Islet of Langerhans (tissue), 1 donor: ENCODE data around the gene IL7R.

Source experiments
- FAIRE-seq: peaks from one replicate; lab custom pipeline; 2011; peaks lifted over from hg19 to GRCh38; lab: Jason Lieb, UNC

IL7R gene, protein sequence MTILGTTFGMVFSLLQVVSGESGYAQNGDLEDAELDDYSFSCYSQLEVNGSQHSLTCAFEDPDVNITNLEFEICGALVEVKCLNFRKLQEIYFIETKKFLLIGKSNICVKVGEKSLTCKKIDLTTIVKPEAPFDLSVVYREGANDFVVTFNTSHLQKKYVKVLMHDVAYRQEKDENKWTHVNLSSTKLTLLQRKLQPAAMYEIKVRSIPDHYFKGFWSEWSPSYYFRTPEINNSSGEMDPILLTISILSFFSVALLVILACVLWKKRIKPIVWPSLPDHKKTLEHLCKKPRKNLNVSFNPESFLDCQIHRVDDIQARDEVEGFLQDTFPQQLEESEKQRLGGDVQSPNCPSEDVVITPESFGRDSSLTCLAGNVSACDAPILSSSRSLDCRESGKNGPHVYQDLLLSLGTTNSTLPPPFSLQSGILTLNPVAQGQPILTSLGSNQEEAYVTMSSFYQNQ

DNA sequence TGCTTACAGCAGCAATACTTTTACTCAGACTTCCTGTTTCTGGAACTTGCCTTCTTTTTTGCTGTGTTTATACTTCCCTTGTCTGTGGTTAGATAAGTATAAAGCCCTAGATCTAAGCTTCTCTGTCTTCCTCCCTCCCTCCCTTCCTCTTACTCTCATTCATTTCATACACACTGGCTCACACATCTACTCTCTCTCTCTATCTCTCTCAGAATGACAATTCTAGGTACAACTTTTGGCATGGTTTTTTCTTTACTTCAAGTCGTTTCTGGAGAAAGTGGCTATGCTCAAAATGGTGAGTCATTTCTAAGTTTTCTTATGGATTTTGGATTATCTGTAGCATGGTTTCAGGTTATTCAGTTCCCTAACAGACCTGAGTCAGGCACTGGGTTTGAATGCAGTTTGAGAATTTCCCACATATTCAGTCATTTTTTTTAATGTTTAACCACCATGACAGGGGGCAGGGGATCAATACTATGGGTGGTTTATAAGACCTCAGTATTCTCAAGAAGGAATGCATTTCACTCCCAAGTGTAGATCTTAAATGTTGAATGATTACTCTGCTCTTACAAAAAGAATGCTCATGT lies at the start of gene IL7R:
Gene IL7R (plus strand): TSS at position 127 of the 587 bp plus-strand sequence. CDS start 87 bp downstream, at position 214.
- FAIRE-seq = no peak

DNA sequence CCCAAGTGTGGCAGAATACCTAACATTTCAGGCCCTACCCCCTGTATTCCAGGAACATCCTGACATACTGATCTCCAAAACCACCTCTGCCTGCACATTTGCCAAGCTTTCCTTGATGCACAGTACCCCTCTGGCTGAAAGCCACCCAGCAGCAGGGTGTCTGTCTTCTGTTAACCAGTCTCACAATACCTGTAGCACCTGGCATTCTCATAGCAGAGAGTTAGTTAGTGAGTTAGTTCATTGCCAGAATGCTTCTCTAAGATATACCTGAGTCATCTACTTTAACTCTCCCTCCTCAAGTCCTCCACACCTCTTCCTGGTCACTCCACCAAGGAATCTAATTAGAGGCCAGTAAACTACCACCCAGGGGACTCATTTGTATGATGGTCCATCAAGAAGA lies 46.1 kb upstream of the IL7R start:
- no peak for FAIRE-seq

DNA sequence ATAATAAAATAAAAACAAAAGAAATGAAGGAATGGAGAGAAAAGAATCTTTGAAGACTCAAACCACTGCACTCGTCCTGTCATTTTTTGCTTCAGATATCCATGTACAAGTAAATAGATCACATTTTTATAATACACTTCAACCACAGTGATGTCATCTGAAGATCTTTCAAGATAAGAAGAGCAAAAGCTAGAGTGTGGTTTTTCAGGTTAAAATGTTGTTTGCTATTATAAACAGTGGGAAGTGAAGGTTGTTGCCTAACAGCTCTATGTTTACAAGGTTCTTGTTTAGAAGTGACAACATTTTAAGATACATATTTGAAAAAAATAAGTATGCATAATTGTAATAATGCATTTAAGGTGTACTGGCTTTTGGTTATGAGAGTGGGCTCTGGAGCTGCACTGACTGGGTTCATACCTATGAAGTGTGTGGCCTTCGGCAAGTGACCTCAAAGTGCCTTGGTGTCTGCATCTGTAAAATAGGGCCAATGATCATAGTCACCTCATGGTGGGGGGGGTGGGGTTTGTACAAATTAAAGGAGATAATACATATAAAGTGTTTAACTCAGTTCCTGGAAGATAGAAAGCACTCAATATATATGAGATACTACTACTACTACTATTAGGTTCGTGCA lies 45.5 kb upstream of the IL7R start:
- FAIRE-seq = no peak

DNA sequence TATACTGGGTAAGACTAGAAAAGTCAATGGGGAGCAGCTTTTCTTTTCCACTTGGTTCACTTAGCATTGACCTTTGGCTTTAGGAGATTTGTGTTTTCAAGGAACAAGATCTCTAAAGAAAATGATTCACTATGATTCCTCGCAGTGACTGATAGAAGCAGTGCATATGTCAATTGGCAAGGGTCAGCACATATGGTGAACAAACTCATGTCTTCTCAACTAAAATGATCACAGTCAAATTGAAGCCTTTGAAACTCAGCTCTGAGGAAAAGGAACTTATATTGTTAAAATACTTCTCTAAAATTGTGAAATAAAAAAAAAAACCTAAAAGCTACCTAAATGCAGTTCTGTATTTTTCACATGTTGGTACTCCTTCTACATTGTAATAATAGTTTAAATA lies 43.2 kb upstream of the IL7R start:
- no peak for FAIRE-seq

DNA sequence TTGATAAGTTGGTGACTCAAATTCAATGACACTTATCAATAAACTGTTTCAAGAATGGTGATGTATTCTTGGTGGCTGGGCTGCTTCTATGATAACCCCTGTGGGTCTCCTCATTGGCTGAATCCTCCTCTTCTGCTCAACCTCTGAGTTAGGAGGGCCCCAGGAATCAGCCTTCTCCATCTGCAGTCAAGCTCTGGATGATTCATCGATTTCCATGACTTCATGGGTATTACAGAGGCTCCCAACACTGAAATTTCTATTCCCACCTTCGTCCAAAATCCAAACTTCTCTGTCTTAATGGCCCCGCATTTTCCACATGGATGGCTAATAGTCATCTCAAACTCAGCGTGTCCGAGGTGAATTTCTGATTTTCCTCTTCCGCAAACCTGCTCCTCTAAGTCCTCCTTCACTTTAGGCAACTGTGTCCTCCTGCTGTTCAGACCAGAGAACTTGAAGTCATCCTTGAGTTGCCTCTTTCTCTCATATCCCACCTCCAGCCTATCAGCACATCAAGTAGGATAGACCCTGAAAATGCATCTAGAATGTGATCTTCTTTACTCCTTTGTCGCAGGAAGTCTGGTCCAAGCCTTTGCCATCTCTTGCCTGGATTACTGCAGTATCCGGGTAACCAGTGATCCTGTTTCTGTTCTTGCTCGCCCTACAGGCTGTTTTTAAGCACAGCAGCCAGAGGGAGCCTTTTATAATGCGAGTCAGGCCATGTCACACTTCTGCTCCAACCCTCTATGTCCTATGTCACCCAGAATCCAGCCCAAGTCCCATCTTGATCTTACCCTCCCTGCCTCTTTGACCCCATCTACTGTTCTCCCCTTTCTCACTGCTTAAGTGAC lies 41.4 kb upstream of the IL7R start:
- no peak for FAIRE-seq

DNA sequence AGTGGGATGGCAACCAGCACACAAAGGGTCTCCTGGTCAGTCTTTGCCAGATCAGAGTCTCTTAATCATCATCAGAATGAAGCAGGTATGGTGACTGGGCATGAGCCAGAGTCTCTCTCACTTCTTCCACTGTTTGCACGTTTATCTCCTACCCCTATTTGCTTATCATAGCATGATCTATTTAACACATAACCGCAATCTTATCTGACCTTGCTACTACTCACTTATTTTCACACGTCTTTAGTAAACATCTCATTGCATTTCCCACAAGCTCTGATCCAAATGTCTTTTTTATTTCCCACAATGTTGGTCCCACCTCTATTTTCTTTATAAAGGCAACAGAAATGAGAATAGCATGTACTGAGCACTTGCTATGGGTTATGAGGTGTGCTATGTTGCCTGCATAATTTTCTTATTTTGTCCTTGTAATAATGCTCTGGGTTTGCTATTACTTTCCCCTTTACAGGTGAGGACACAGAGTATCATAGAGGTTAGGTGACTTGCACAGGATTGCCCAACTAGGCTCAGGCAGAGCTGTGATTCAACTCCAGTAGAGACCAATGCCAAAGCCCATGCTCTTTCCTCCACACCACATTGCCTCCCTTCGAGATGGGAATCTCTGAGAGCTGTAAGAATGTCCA lies 39.7 kb upstream of the IL7R start:
- FAIRE-seq = no peak

DNA sequence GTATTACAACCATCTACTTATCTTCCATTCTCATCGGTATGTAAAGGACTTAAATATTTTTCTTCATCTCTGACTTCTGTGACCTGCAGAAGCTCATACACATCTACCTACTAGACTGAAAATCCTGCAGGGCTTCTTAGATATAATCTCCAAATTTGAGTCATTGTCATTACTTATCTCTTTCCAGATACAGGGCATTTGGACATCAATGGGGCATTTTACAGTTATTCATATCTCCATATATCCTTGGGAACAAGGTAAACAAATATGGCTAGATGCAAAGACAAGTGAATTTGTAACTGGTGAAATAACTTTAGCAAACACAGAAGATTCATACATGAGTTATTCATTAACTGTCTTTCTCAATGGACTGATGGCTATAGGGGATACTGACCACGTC lies 37.7 kb upstream of the IL7R start:
- FAIRE-seq = no peak

DNA sequence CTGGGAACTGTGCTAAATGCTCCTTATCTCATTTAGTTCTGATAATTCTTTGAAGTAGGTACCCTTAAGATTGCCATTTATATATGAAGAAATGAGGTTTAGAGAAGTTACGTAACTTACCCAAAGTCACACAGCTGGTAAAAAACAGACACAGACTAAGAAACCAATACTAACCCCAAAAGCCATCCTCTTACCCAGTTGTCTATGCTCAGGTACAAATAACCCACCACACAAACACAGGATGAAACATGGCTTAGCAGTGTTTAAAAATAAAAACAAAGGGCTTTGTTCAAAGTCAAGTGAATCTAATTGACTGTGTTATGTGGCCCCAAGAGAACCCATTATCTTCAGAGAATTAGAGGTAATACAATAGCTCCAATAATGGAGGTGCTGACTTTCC lies 37.0 kb upstream of the IL7R start:
- no peak for FAIRE-seq

DNA sequence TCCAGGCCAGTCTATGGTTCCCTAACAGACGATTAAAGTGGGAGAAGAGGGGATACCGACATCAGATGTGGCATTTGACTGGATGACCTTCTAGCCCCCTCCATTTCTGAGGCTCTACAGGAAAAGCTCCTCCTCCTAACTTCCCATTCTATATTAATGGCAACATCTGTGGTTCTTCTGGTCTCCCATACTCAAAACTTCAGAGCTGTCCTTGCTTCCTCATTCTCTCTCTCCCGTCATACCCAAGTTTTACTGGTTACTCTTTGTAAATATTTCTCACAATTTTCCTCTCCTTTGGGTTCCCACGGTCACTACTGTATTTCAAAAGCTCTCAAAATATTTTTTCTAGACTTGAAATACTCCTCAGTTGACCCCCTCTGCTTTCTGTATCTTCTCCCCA lies 36.0 kb upstream of the IL7R start:
- no peak for FAIRE-seq

DNA sequence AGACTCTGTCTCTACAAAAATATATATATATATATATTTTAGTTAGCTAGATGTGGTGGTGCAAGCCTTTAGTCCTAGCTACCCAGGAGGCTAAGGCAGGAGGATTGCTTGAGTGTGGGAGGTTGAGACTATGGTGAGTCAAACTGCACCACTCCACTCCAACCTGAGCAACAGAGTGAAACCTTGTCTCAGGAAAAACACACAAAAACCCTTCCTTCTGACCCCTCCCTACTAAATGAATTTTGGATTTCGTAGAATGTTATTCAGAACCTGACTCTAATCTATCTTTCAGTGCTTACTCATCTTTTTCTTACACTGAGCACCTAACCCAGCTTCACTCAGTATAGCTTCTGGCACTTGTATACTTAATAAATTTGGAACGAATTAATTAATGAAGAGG lies 35.2 kb upstream of the IL7R start:
- FAIRE-seq = no peak

DNA sequence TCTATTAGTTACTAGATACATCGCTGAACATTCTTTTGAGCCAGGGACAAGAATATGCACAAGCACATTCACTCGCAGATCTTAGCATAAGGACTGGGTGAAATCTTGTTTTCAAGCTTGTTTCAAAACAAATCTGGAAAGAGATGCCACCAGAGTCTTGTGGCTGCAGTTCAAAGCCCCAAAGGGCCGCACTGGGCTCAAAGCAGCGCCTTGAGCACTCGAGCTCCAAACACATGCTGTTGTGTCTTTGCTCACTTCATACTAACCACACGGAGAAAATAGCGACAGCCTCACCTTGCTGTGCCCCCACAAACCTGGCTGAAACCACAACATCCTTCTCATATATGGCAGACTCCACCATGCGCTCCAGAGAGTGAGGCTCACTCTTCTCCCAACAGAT lies 34.2 kb upstream of the IL7R start:
- FAIRE-seq = no peak

DNA sequence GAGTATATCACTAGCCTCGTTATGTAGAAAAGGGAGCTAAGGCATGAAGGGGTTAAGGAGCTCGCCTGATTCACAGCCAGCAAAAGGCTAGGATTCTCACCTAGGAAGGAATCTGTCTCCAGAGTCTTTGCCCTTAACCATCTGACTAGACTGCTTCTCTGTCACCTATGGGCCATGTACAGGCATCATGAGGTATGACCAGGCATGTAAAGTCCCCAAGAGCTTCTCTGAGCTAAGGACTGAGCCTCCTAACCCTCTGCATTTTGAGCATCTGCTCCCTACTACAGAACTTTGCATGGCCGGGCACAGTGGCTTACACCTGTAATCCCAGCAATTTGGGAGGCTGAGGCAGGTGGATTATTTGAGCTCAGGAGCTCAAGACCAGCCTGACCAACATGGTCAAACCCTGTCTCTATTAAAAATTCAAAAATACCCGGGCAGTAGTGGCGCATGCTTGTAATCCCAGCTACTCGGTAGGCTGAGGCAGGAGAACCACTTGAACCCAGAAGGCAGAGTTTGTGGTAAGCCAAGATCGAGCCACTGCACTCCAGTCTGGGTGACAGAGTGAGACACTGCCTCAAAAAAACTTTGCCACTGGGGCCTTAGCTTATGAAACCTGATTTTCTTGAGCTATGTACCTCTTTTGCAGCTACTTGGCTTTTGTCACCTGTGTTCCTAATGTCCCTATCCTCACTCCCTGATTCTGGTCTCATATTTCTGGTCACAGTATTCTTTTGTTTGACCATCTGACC lies 33.2 kb upstream of the IL7R start:
- no peak for FAIRE-seq

DNA sequence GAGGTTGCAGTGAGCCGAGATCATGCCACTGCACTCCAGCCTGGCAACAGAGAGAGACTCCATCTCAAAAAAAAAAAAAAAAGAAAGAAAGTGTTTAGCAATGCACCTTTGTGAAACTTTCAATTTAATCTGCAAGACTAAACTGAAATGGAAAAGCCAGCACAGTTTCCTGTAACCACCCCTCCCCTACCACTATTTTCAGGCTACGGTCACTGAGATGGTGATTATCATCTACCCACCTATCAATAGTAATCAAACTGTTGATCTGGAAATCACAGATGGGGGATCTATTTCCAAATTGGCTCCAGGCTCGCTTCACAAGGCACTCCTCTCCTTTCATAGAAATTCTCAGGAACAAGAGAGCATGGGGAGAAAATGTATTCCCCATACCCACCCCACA lies 30.6 kb upstream of the IL7R start:
- no peak for FAIRE-seq

DNA sequence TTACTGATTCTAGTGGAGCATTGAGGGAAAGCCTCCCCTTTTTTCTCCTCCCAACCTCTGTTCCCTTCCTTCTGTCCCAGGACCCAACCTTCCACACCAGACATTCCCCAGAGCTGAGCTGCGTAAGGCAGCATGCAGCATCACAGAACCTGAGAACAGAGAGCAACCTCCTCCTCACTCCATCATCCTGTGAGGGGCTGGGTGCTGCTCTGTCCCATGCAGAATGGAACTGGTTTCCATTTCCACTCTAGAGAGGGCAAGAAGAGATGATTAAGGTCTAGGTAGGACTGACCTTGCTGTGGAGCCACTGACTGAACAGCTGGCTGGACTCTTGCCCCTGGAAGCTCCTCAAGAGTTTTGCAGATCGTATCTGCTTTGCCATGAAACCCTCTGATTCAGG lies 30.1 kb upstream of the IL7R start:
- FAIRE-seq = no peak

DNA sequence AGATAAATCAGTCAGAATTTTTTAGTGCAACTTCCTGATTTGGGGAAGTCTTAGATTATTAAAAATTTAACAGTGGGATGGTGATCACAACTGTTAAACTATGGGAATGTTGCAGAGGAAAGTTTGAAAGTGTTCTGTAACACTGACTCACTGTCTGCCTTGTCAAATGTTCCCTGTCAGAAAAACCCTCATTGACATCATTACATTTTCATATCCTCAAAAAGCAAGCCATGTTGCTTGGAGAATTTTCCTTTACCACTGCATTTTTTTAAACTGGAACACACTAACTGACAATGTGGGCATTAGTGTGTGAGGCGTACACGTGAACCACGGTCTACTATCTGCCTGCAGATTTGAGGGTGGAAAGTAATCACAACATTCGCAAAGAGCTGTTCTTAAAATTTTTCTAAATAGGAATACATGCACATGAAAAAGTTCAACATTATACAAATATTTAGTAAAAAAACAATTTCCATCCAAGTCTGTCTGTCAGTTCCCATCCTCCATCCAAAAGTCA lies 28.6 kb upstream of the IL7R start:
- no peak for FAIRE-seq

DNA sequence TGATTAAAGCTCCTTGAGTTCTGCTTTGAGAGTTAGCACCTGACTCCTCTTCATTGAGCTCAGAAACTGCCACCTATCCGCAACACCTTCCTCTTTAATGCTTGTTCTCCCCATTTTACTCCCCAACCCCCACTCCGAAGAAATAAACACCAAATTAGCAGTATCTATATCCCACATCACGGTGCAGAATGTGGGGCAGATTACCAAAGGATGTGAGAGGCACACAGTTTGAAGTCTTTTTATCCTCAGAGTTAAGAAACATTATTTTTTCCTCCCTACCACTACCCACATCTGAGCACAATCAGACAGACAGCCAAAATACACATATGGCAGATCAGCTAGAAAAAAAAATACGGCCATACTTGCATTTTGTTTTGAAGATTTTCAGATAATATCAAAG lies 26.1 kb upstream of the IL7R start:
- FAIRE-seq = no peak

DNA sequence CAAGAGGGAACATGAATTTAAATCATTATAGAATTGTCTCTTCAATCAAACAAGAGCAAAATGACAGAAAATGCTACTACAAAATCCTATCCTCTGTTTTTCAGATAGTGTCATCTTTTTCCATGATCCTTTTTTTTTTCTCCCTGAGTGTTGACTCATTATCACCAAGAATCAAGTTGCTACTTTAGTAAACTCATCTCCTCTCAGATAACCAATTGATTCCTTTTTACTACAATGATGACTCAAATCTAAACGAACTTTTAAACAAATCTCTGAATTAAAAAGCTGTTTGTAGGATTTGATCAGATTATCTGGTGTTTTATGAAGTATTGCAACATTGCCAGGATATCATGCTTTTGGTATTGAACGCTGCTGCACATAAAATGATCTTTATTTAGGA lies 23.9 kb upstream of the IL7R start:
- FAIRE-seq = no peak

DNA sequence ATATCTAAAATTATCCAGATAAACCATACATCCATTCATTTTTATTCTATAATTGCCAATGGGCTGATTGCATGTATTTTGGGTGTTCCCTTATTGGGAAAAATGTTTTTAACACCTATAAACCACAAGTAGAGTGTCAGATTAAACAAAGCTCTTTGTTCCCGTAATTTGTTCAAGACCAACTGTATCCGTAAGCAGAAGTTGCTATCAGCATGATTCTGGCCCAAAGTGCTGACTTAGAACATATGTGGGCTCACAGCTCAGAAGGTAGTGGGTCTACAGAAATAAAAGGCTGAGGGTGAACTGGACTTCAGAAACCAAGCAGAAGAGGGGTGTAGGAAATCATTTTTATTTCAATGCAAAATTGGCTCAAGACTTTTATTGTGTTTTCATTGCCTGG lies 23.5 kb upstream of the IL7R start:
- FAIRE-seq = no peak

DNA sequence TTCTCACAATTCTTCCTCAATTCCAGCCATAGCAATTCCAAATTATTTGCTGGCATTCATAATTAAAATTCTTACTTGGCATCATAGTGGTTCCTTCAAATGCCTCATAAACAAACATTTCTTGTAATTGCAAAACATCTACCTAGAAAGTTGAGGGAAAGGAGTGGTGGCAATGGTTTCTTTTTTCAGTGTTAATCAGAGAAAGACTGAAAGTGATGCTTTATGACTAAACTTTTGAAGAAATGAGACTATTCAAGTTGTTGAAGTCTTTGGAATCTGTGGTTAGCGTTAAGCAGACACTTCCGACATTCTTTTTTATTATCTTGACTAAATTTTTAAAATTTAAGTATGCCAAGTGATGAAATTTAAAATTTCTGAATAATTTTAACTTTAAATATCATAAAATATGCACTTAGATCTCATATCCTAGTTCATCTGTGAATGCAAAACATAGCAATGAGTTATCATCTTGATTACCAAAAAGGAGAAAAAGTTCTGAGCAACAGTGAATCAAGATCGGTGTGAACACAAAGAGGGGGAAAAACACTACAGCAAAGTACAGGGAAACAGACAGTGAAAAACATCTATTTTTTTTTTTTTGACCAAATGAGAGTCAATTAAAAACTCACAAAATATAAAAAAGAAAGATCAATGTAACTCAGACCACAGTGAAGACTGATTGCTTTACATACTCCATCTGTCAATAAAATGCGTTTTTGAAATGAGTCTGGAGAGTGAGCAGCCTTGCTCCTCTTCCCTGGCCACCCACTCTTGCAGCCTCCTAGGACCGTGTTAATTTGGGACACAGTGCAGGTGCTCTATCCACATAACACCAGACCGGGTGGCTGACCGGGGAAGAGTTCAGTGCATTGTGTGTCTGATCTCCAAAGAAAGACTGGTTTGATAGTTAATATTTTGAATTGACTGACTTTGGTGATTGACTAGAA lies 20.6 kb upstream of the IL7R start:
- FAIRE-seq = no peak
